HCT116 (cell line): ENCODE results near the gene NEK1. TPM values are rescaled to one million over a fixed set of nuclear protein-coding genes. Genes with fewer than 3 reads are reported as not detected.

Experiments
- ATAC-seq: fragments of 200-7000 bp; cut with Tn5 transposase; 2 replicates; pipeline ENCODE4 v1.9.1; 2020; ENCODE audit warnings: mild to moderate bottlenecking, moderate library complexity
- Bru-seq: library from RNA; stranded (reverse); fragments of 400-500 nt; gene quantifications from one replicate; lab custom pipeline; 2021; lab: Mats Ljungman, UMichigan
- BruChase-seq, 2 experiments: library from RNA; stranded (reverse); fragments of 400-500 nt; gene quantifications; one replicate each; lab custom pipeline; 2021; lab: Mats Ljungman, UMichigan
- BruUV-seq: library from RNA; stranded (reverse); fragments of 400-500 nt; replicated peaks from 2 replicates; lab custom pipeline; 2021; lab: Mats Ljungman, UMichigan
- CTCF ChIA-PET: fragments of 300-600 bp; sonication (Branson Sonifier 250); formaldehyde crosslinking; loops from one replicate; lab custom pipeline; 2021; ENCODE audit warnings: antibody characterized with exemption; lab: Charles Lee
- POLR2A ChIA-PET: fragments of 300-600, 350-600 bp; sonication (Branson Sonifier 250); formaldehyde crosslinking; loops from one replicate; lab custom pipeline; 2021; ENCODE audit warnings: antibody characterized with exemption; lab: Charles Lee
- RAD21 ChIA-PET, 2 experiments: fragments of 300-600 bp; sonication (Branson Sonifier 250); formaldehyde crosslinking; loops; one replicate each; lab custom pipeline; 2023; ENCODE audit warnings: low total read pairs in 2 of 2; ENCODE audit not compliant: uncharacterized antibody in 2 of 2, unreplicated experiment in 2 of 2, low non-redundant PET in 1 of 2; lab: Charles Lee
- DNase-seq: peaks from one replicate; pipeline ENCODE4 v3.0.0-alpha.2; 2010; ENCODE audit warnings: low read depth, low spot score
- H2AFZ ChIP-seq: fragments of 200-600 bp; shearing (Covaris generic), sonication (generic); 2 replicates; pipeline ENCODE4 v1.6.1; 2017; ENCODE audit warnings: low read depth, mixed run types, mixed read lengths, antibody characterized with exemption, low read length; ENCODE audit not compliant: poor library complexity, severe bottlenecking
- H3K27ac ChIP-seq: 2 replicates; pipeline ENCODE4 v1.5.1; 2012; ENCODE audit warnings: low read depth, low read length
- H3K27me3 ChIP-seq: fragments of 200-600 bp; sonication (generic); 2 replicates; pipeline ENCODE4 v1.6.1; 2016; ENCODE audit warnings: mixed run types, low read length, mixed read lengths; ENCODE audit not compliant: insufficient read depth
- H3K36me3 ChIP-seq, 2 experiments: fragments of 200-500 bp in 1 of 2; fragments of 200-600 bp in 1 of 2; sonication (Bioruptor generic) in 1 of 2; sonication (generic) in 1 of 2; 2 replicates each; pipeline versions ENCODE4 v1.5.1 to v1.6.1; 2014 to 2016; ENCODE audit warnings: low read length in 2 of 2, inconsistent platforms in 1 of 2, mixed read lengths in 1 of 2, mixed run types in 1 of 2; ENCODE audit not compliant: insufficient read depth in 2 of 2, control insufficient read depth in 1 of 2
- H3K4me1 ChIP-seq, 2 experiments: fragments of 200-600 bp in 1 of 2; sonication (generic) in 1 of 2; 2 replicates each; pipeline versions ENCODE4 v1.5.1 to v1.6.1; 2012 to 2017; ENCODE audit warnings: low read length in 2 of 2, inconsistent platforms in 1 of 2, mild to moderate bottlenecking in 1 of 2, mixed read lengths in 1 of 2, mixed run types in 1 of 2, moderate library complexity in 1 of 2; ENCODE audit not compliant: insufficient read depth in 2 of 2, control insufficient read depth in 1 of 2
- H3K4me2 ChIP-seq: fragments of 200-600 bp; sonication (generic); 2 replicates; pipeline ENCODE4 v1.6.1; 2017; ENCODE audit warnings: mixed run types, low read length, mixed read lengths
- H3K4me3 ChIP-seq, 2 experiments: fragments of 200-600 bp in 1 of 2; sonication (generic) in 1 of 2; replicated peaks in 1 of 2; 2 replicates each; pipeline ENCODE4 v1.5.1; 2011 to 2016; ENCODE audit warnings: low read length in 2 of 2, control low read depth in 1 of 2, low read depth in 1 of 2, mild to moderate bottlenecking in 1 of 2, mixed read lengths in 1 of 2, mixed run types in 1 of 2
- H3K79me2 ChIP-seq: fragments of 200-600 bp; sonication (generic); 2 replicates; pipeline ENCODE4 v1.6.1; 2017; ENCODE audit warnings: mild to moderate bottlenecking, mixed run types, low read length, moderate library complexity, mixed read lengths; ENCODE audit not compliant: insufficient read depth
- H3K9ac ChIP-seq: fragments of 200-600 bp; sonication (generic); 2 replicates; pipeline ENCODE4 v1.6.1; 2016; ENCODE audit warnings: low read length, mixed read lengths
- H3K9me2 ChIP-seq: fragments of 200-600 bp; sonication (generic), shearing (Covaris generic); 2 replicates; pipeline ENCODE4 v1.6.1; 2017; ENCODE audit warnings: mixed run types, mild to moderate bottlenecking, moderate library complexity; ENCODE audit not compliant: insufficient read depth
- H3K9me3 ChIP-seq, 2 experiments: fragments of 200-500 bp in 1 of 2; fragments of 200-600 bp in 1 of 2; sonication (Bioruptor generic) in 1 of 2; sonication (generic) in 1 of 2; 2 replicates each; pipeline ENCODE4 v1.6.1; 2014 to 2017; ENCODE audit warnings: low read length in 2 of 2, mixed read lengths in 2 of 2, inconsistent platforms in 1 of 2, low read depth in 1 of 2, mild to moderate bottlenecking in 1 of 2, mixed run types in 1 of 2, moderate library complexity in 1 of 2; ENCODE audit not compliant: control insufficient read depth in 1 of 2, insufficient read depth in 1 of 2
- H4K20me1 ChIP-seq: fragments of 200-600 bp; sonication (generic), shearing (Covaris generic); 2 replicates; pipeline ENCODE4 v1.6.1; 2017; ENCODE audit warnings: mixed run types, mild to moderate bottlenecking, moderate library complexity; ENCODE audit not compliant: insufficient read depth
- CBX3 ChIP-seq: IDR thresholded peaks from 2 replicates; pipeline ENCODE4 v1.6.1; 2012; ENCODE audit warnings: low read depth
- CTCF ChIP-seq, 3 experiments: fragments of 200-600 bp in 1 of 3; sonication (generic) in 1 of 3; IDR thresholded peaks in 2 of 3; conservative IDR thresholded peaks in 1 of 3; 2 replicates each; pipeline ENCODE4 v1.5.1; 2012 to 2017; ENCODE audit warnings: low read depth in 2 of 3, low read length in 2 of 3, antibody characterized with exemption in 1 of 3, borderline replicate concordance in 1 of 3, control low read depth in 1 of 3, mild to moderate bottlenecking in 1 of 3, mixed read lengths in 1 of 3, mixed run types in 1 of 3, moderate library complexity in 1 of 3; ENCODE audit not compliant: insufficient read depth in 1 of 3
- JUND ChIP-seq: IDR thresholded peaks from 2 replicates; pipeline ENCODE4 v1.6.1; 2012
- MAX ChIP-seq: IDR thresholded peaks from 2 replicates; pipeline ENCODE4 v1.6.1; 2012
- POLR2A ChIP-seq: IDR thresholded peaks from 2 replicates; pipeline ENCODE4 v1.7.0; 2011; ENCODE audit warnings: borderline replicate concordance; ENCODE audit not compliant: insufficient read depth, insufficient read length; ENCODE audit errors: extremely low read depth
- POLR2AphosphoS5 ChIP-seq: IDR thresholded peaks from 2 replicates; pipeline ENCODE4 v1.6.1; 2011; ENCODE audit warnings: mild to moderate bottlenecking, low read depth, low read length, moderate library complexity
- TCF7L2 ChIP-seq: IDR thresholded peaks from 2 replicates; pipeline ENCODE4 v1.7.0; 2011; ENCODE audit warnings: borderline replicate concordance, inconsistent platforms; ENCODE audit not compliant: insufficient read depth, insufficient read length; ENCODE audit errors: extremely low read depth
- intact Hi-C: fragments of 100-400 bp; cut with micrococcal nuclease; formaldehyde crosslinking; loops from 2 replicates; pipeline ENCODE4 v1.10.0; 2022
- long read RNA-seq: library from polyadenylated mRNA; unstranded; transcript quantifications from one replicate; pipeline ENCODE4 v2.0.0, GENCODE V29; 2021; ENCODE audit not compliant: unreplicated experiment
- polyA plus RNA-seq: library from polyadenylated mRNA; unstranded; fragments of >200 nt; gene quantifications from 2 replicates; pipeline ENCODE4 v1.2.1, GENCODE V29; 2012; ENCODE audit warnings: missing spikeins
- total RNA-seq: library from RNA; stranded (reverse); gene quantifications from one replicate; pipeline ENCODE4 v1.2.1, GENCODE V29; 2021; ENCODE audit not compliant: unreplicated experiment

NEK1 gene
- total RNA-seq (13.3 TPM), Bru-seq, nascent RNA (percentile 68 among the genes with signal in this experiment), BruChase-seq, experiment 1, labeled RNA remaining after a 6-hour chase (percentile 65 among the genes with signal in this experiment), BruChase-seq, experiment 2, labeled RNA remaining after a 2-hour chase (percentile 66 among the genes with signal in this experiment)
- polyA plus RNA-seq, result 3.3 and 4.3 TPM in 2 replicates
- long read RNA-seq, partial matches to known transcripts, result 10 of 20 reads
- long read RNA-seq, other reads (novel, unspliced or antisense), result 10 of 20 reads

GRCh38 chr4:169611991-169612870 is at the start of gene NEK1:
TSS of gene NEK1 (minus strand) at chr4:169612583. CDS start at chr4:169602630, 9,953 bp downstream.
- TSS peak; percentile 65 for BruUV-seq

More at GRCh38 chr4:169611991-169612870, at the start of gene NEK1:
- intact Hi-C loops, result loop anchor here (2.0 to 10.0 kb wide), 6 partner anchors 49 to 435 kb away; partner anchors contain the start of gene MFAP3L
- peak within 1 kb of the TSS; percentile 56 for H3K27ac ChIP-seq
- H3K9me3 ChIP-seq, result no peaks in the 10 kb centered on the region
- POLR2A ChIA-PET, result interaction anchor here (0.7 to 1.3 kb wide), 3 partner anchors 48 to 683 kb away, joined by 3 read pairs; no protein-coding TSS in a partner anchor
- TF ChIP-seq TCF7L2, result peak; percentile 45
- no peak for TF ChIP-seq CBX3
- no peak for TF ChIP-seq JUND
- TF ChIP-seq MAX, result no peak
- peak; percentile 98 for TF ChIP-seq POLR2AphosphoS5
- TF ChIP-seq POLR2A, result peak; percentile 85
- 0 out of 6 replicates have a peak, but pooled peaks of 1 of the 3 experiments have one; percentile 7 for TF ChIP-seq CTCF (IDR thresholded peaks at IDR 0.05 in 2 of 3, conservative IDR thresholded peaks at IDR 0.05 in 1 of 3; ENCODE audit: borderline replicate concordance in 1 of 3, insufficient read depth in 1 of 3, low read depth in 2 of 3, low read length in 2 of 3)
- peak within 1 kb of the TSS; percentile 86 for H3K9ac ChIP-seq
- peak; percentile 83 for DNase-seq
- no peaks in the 10 kb centered on the region for H3K9me2 ChIP-seq
- peak; percentile 95 for ATAC-seq
- H3K4me1 ChIP-seq, result peaks cover 6 to 24% of the 10 kb centered on the region in 2 experiments; a peak in 3 of 4 replicates
- H2AFZ ChIP-seq, result peak within 1 kb of the TSS; percentile 99
- peak within 1 kb of the TSS; percentile 94 for H3K4me2 ChIP-seq
- no peaks in the 10 kb centered on the region for H3K27me3 ChIP-seq
- no peaks in the 10 kb centered on the region for H4K20me1 ChIP-seq
- H3K79me2 ChIP-seq, result peaks cover 25% of the 10 kb centered on the region
- H3K4me3 ChIP-seq, result peak within 1 kb of the TSS; percentile 84 to 93
- RAD21 ChIA-PET, result no interaction called here
- CTCF ChIA-PET, result interaction anchor here (1.3 to 1.5 kb wide), 8 partner anchors 10 to 689 kb away, joined by 3 to 16 read pairs (median 4); partner anchors contain the start of gene CBR4
- no peaks in the 10 kb centered on the region for H3K36me3 ChIP-seq
